ENCODE results near the gene DUXB.

DUXB gene

DNA sequence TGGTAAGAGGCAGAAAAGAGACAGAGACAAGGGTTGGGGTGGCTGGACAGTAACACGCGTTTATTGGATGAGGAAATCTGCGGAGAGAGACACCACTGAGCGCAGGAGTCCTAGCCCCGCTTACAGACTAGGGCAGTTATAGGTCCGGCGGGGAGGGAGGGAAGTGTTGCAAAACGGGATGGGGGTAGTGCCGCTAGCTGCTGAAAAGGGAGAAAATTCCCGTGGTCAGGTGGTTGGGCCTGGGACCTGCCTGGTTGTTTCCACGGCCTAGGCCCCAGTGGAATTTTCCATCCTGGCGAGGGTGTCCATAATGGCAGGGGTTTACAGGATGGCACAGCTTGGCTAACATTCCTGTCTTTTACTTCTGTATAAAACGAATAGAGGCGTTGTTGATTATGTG, 19.0 kb downstream of the DUXB start:
- TF ChIP-seq, protein P1, sequence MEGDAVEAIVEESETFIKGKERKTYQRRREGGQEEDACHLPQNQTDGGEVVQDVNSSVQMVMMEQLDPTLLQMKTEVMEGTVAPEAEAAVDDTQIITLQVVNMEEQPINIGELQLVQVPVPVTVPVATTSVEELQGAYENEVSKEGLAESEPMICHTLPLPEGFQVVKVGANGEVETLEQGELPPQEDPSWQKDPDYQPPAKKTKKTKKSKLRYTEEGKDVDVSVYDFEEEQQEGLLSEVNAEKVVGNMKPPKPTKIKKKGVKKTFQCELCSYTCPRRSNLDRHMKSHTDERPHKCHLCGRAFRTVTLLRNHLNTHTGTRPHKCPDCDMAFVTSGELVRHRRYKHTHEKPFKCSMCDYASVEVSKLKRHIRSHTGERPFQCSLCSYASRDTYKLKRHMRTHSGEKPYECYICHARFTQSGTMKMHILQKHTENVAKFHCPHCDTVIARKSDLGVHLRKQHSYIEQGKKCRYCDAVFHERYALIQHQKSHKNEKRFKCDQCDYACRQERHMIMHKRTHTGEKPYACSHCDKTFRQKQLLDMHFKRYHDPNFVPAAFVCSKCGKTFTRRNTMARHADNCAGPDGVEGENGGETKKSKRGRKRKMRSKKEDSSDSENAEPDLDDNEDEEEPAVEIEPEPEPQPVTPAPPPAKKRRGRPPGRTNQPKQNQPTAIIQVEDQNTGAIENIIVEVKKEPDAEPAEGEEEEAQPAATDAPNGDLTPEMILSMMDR (conservative IDR thresholded peaks at IDR 0.05; ENCODE audit: low read depth), result no peak
- no peak overlapping the region for H3K27ac ChIP-seq
- ChIA-PET CTCF (interaction anchor here (0.6 kb wide), 1 partner anchor 40 kb away, joined by 4 read pairs; no protein-coding TSS in a partner anchor), POLR2A (ENCODE audit: low non-redundant PET) (no interaction called here)
- no peak for DNase-seq (ENCODE audit: low spot score)

DNA sequence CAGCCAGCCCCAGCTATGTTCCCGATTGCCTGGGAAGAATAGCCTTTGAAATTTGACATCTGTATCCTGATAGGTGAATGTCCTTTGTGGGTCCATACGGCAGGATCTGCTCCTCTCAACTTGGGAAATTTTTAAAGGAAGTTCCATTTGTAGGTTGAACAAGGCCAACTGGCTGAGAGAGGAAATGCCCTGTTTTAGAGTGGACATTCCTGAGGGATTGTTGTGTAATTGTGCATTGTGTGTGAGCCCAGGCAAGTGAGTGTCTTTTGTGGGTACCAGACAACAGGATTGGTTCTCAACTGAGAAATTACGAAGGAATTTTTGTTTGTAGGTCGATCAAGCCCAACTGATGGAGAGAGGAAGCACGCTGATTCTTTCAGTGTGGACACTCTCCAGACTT, 21.9 kb downstream of the DUXB start:
- no peak for DNase-seq (ENCODE audit: low spot score)
- TF ChIP-seq, protein P1 (conservative IDR thresholded peaks at IDR 0.05; ENCODE audit: low read depth), result no peak
- ChIA-PET CTCF (no interaction called here), POLR2A (ENCODE audit: low non-redundant PET) (no interaction called here)
- no peak overlapping the region for H3K27ac ChIP-seq

DNA sequence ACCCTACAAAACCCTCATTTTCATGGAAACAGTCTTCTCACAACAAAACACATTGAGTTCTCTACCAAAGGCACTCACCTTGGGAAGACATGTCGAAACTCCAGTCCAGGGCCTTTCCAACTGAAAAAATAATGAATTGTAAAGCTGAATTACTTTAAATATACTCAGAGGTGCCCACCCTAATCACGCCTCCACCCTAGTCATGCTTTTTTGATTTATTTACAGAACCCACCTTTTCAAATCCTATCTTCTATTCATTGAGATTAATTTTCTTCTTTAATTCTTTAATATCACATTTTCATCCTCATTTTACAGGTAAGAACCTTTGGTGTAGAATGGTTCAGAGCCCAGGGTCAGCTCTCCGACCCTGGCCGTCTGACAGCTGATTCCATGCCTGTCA, 24.4 kb downstream of the DUXB start, which contains the start of gene CPHXL2:
Gene CPHXL2 (minus strand): TSS at position 101 of the 400 bp plus-strand sequence. CDS start 10 bp downstream, at position 91.
- POLR2A ChIA-PET (ENCODE audit: low non-redundant PET), result no interaction called here

DNA sequence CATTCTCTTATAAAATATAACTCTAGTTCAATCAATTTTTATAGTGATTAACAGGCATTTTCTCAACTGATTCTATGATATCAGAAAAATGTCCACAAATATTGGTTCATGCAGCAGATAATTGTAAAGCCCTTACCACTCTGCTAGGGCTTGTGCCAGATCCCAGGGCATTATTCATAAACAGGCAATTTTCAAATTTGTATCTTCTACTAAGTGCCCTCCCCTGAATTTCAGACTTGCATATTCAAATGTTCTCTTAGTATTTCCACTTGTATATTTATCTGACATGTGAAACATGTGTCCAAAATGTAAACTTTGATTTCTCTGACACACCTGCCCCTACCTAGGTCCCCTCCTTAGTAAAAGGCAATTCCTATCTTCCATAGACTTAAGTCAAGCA, 33.8 kb downstream of the DUXB start:
- H3K27ac ChIP-seq, result no peak overlapping the region
- no peak for DNase-seq (ENCODE audit: low spot score)
- POLR2A ChIA-PET (ENCODE audit: low non-redundant PET), result no interaction called here
- TF ChIP-seq, protein P1 (conservative IDR thresholded peaks at IDR 0.05; ENCODE audit: low read depth), result no peak
- CTCF ChIA-PET, result no interaction called here

More for the DNA sequence above, 24.4 kb downstream of the DUXB start, which contains the start of gene CPHXL2:
- DNase-seq (ENCODE audit: low spot score), result no peak
- TF ChIP-seq, protein P1 (conservative IDR thresholded peaks at IDR 0.05; ENCODE audit: low read depth), result no peak
- H3K27ac ChIP-seq, result no peak within 1 kb of the TSS
- CTCF ChIA-PET, result interaction anchor here (0.6 kb wide), 1 partner anchor 1251 kb away, joined by 3 read pairs; no protein-coding TSS in a partner anchor

DNA sequence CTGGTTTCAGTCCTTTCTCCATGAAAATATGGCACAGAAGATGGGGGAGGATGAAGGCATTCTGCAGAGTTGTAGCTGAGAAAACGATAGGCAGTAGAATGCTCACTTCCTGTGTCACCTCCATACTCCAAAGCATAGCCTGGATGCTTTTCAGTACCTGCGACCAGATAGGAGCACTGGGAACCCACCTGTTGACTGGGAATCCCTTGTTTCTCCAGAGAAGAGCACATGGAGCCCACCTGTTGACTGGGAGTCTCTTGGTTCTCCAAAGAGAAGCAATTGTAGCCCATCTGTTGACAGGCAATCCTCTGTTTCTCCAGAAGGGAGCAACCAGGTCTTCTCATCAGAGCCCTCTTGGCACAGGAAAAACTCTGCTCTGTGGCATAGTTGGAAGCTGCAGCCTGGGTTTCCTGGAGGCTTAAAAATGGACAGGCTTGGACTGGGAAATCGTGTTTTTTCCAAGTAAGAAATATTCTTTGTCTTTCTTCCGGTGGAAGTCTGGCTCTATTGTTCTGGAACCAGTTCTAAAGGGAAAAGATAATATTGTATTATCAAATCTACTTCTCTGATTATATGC, 40.4 kb downstream of the DUXB start:
- TF ChIP-seq, protein P1 (conservative IDR thresholded peaks at IDR 0.05; ENCODE audit: low read depth), result no peak
- no peak overlapping the region for H3K27ac ChIP-seq
- ChIA-PET POLR2A (ENCODE audit: low non-redundant PET) (no interaction called here), CTCF (no interaction called here)
- DNase-seq (ENCODE audit: low spot score), result no peak

DNA sequence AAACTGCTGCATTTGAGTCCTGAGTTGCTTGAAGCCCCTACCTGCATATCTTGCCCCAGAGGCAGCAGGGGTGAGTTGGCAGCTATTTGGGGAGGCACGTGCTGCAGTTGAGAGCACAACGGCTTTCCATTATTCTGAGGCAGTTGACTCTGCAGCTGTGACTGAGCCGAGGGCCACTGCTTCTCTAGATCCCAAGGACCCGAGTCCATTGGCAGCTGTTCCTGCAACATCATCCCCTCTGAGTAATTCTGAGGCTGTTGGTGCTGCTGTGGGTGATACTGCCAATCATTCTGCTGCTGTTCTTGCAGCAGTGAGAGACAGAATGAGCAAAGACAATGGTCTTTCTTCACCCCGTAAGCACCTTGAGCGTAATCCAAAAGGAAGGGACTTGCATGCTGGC, 40.9 kb downstream of the DUXB start:
- H3K27ac ChIP-seq, result no peak overlapping the region
- ChIA-PET POLR2A (ENCODE audit: low non-redundant PET) (no interaction called here), CTCF (no interaction called here)
- TF ChIP-seq, protein P1 (conservative IDR thresholded peaks at IDR 0.05; ENCODE audit: low read depth), result no peak
- no peak for DNase-seq (ENCODE audit: low spot score)

Measured in RWPE1 (cell line).